Stimulated activated CD4-positive, alpha-beta T cell treated with anti-CD3 and anti-CD28 coated beads, Interleukin-2, amount 100 ng/mL, for 24 hours (primary cell): ENCODE data around the gene GALNT10.

Experiments
- DNase-seq, 2 donors: peaks; one replicate each; pipeline ENCODE4 v3.0.0-alpha.2; 2020

The GALNT10 gene

GRCh38 chr5:154203798-154204578 is 13.5 kb downstream of the GALNT10 start:
- no peak for DNase-seq

GRCh38 chr5:154205441-154206117 is 15.0 kb downstream of the GALNT10 start:
- DNase-seq, result no peak

- no peak for DNase-seq
Measured at GRCh38 chr5:154206311-154206710, 15.8 kb downstream of the GALNT10 start.

- DNase-seq, result no peak
Measured at GRCh38 chr5:154207204-154207603, 16.7 kb downstream of the GALNT10 start.

GRCh38 chr5:154209591-154210081 is 19.1 kb downstream of the GALNT10 start:
- DNase-seq, result no peak

GRCh38 chr5:154210163-154210562 is 19.6 kb downstream of the GALNT10 start:
- no peak for DNase-seq

GRCh38 chr5:154211641-154212390 is 21.3 kb downstream of the GALNT10 start:
- no peak for DNase-seq

GRCh38 chr5:154213592-154213991 is 23.1 kb downstream of the GALNT10 start:
- no peak for DNase-seq

GRCh38 chr5:154214371-154215106 is 24.0 kb downstream of the GALNT10 start:
- DNase-seq, result no peak

GRCh38 chr5:154215571-154216325 is 25.2 kb downstream of the GALNT10 start:
- no peak for DNase-seq

- no peak for DNase-seq
Measured at GRCh38 chr5:154217462-154217861, 26.9 kb downstream of the GALNT10 start.

GRCh38 chr5:154218786-154219185 is 28.3 kb downstream of the GALNT10 start:
- no peak for DNase-seq

- DNase-seq, result no peak
Measured at GRCh38 chr5:154220625-154221024, 30.1 kb downstream of the GALNT10 start.

- DNase-seq, result peak; percentile 48 to 59
Measured at GRCh38 chr5:154221371-154221896, 30.9 kb downstream of the GALNT10 start.

GRCh38 chr5:154222414-154222813 is 31.9 kb downstream of the GALNT10 start:
- DNase-seq, result no peak

GRCh38 chr5:154223320-154223719 is 32.8 kb downstream of the GALNT10 start:
- no peak for DNase-seq

- no peak for DNase-seq
Measured at GRCh38 chr5:154227090-154227489, 36.6 kb downstream of the GALNT10 start.

GRCh38 chr5:154228696-154229095 is 38.2 kb downstream of the GALNT10 start:
- no peak for DNase-seq

- no peak for DNase-seq
Measured at GRCh38 chr5:154230526-154230925, 40.0 kb downstream of the GALNT10 start.

- DNase-seq, result no peak
Measured at GRCh38 chr5:154234551-154234950, 44.0 kb downstream of the GALNT10 start.

- DNase-seq, result no peak
Measured at GRCh38 chr5:154236011-154236410, 45.5 kb downstream of the GALNT10 start.
